RKO (cell line): ENCODE measurements around the gene SLC25A51.
"Not testable (repeated sequence)": the region's sequence is repeated elsewhere in the genome, so short reads cannot be mapped to it uniquely, and the experiment has no call there.

Source experiments
- DNase-seq: peaks from one replicate; pipeline ENCODE4 v3.0.0-alpha.2; 2016; ENCODE audit warnings: low spot score

The SLC25A51 gene

GRCh38 chr9:37902796-37903646, 906 bp downstream of the SLC25A51 start:
- peak; percentile 87 for DNase-seq

GRCh38 chr9:37902131-37902530, 1.8 kb downstream of the SLC25A51 start:
- no peak for DNase-seq

GRCh38 chr9:37899041-37899440, 4.9 kb downstream of the SLC25A51 start:
- no peak for DNase-seq

GRCh38 chr9:37897665-37898064, 6.3 kb downstream of the SLC25A51 start:
- no peak for DNase-seq

GRCh38 chr9:37892063-37892462, 11.9 kb downstream of the SLC25A51 start:
- DNase-seq, result no peak

GRCh38 chr9:37891042-37891441, 12.9 kb downstream of the SLC25A51 start:
- DNase-seq, result not testable (repeated sequence)

GRCh38 chr9:37889536-37889935, 14.4 kb downstream of the SLC25A51 start:
- DNase-seq, result no peak

- DNase-seq, result not testable (repeated sequence)
These were observed 15.8 kb downstream of the SLC25A51 start for GRCh38 chr9:37887977-37888583.

GRCh38 chr9:37880916-37881479, 22.9 kb downstream of the SLC25A51 start:
- no peak for DNase-seq

- no peak for DNase-seq
These were observed 27.6 kb downstream of the SLC25A51 start for GRCh38 chr9:37876376-37876775.

- DNase-seq, result no peak
These were observed 30.0 kb downstream of the SLC25A51 start for GRCh38 chr9:37873955-37874354.

- DNase-seq, result no peak
These were observed 33.1 kb downstream of the SLC25A51 start for GRCh38 chr9:37870799-37871176.

GRCh38 chr9:37870081-37870798, 33.7 kb downstream of the SLC25A51 start:
- DNase-seq, result no peak

- DNase-seq, result no peak
These were observed 41.4 kb downstream of the SLC25A51 start for GRCh38 chr9:37862530-37862929.

GRCh38 chr9:37859043-37859442, 44.9 kb downstream of the SLC25A51 start:
- DNase-seq, result peak; percentile 56

- DNase-seq, result no peak
These were observed 47.4 kb downstream of the SLC25A51 start for GRCh38 chr9:37856551-37856950.

GRCh38 chr9:37852222-37852621, 51.7 kb downstream of the SLC25A51 start:
- DNase-seq, result no peak

GRCh38 chr9:37840560-37841194, 63.2 kb downstream of the SLC25A51 start:
- DNase-seq, result peak; percentile 86

- DNase-seq, result no peak
These were observed 64.1 kb downstream of the SLC25A51 start for GRCh38 chr9:37839496-37840461.
